ENCODE measurements around the gene SLC1A5.

DNA sequence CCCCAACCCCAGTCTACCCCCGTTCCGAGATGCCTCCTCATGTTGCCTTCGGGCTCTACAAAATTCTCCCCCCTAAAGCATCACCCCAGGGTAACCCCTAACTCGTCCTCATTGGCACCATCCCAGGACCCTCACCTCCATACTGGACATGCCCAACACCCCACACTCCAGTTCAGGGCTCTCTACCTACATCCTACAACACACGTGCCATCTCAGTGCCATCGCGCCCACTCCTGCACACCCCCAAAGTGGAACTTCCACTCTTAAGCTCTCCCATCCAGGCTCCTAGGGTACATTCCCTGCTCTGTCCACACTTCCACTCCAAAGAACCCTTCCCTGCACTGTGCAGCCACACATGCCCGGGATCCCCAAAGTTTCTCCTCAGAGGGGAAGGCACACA lies 43.4 kb downstream of the SLC1A5 start:
- TF ChIP-seq, protein P1, sequence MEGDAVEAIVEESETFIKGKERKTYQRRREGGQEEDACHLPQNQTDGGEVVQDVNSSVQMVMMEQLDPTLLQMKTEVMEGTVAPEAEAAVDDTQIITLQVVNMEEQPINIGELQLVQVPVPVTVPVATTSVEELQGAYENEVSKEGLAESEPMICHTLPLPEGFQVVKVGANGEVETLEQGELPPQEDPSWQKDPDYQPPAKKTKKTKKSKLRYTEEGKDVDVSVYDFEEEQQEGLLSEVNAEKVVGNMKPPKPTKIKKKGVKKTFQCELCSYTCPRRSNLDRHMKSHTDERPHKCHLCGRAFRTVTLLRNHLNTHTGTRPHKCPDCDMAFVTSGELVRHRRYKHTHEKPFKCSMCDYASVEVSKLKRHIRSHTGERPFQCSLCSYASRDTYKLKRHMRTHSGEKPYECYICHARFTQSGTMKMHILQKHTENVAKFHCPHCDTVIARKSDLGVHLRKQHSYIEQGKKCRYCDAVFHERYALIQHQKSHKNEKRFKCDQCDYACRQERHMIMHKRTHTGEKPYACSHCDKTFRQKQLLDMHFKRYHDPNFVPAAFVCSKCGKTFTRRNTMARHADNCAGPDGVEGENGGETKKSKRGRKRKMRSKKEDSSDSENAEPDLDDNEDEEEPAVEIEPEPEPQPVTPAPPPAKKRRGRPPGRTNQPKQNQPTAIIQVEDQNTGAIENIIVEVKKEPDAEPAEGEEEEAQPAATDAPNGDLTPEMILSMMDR (IDR thresholded peaks at IDR 0.05) = no peak
- no peak for TF ChIP-seq EZH2 (IDR thresholded peaks at IDR 0.05)

Measured in neural progenitor cell (in vitro differentiated cells).